Measurements from ENCODE around the gene MAP2.
"Not testable (repeated sequence)": the region's sequence is repeated elsewhere in the genome, so short reads cannot be mapped to it uniquely, and the experiment has no call there.

MAP2 gene

GRCh38 chr2:209591021-209591420, 167.2 kb downstream of the MAP2 start:
- H3K9ac ChIP-seq (ENCODE audit: low read length in 2 of 2): no peak overlapping the region
- H3K27me3 ChIP-seq (ENCODE audit: control insufficient read depth in 1 of 2, insufficient read depth in 2 of 2, low read length in 2 of 2): no peaks in the 10 kb centered on the region
- no peaks in the 10 kb centered on the region for H3K9me3 ChIP-seq (ENCODE audit: control insufficient read depth in 2 of 2, low read length in 2 of 2)
- H3K4me1 ChIP-seq (ENCODE audit: control insufficient read depth, insufficient read depth, low read length): no peaks in the 10 kb centered on the region
- H3K36me3 ChIP-seq (ENCODE audit: control insufficient read depth in 2 of 2, insufficient read depth in 2 of 2, low read length in 2 of 2): no peaks in the 10 kb centered on the region
- no peak overlapping the region for H3K4me3 ChIP-seq (ENCODE audit: low read length in 2 of 2)
- H3K27ac ChIP-seq (ENCODE audit: low read length): no peak overlapping the region

- Histone ChIP-seq H3K9me3 (ENCODE audit: control insufficient read depth in 2 of 2, low read length in 2 of 2) (no peaks in the 10 kb centered on the region), H3K4me3 (ENCODE audit: low read length in 2 of 2) (no peak overlapping the region), H3K4me1 (ENCODE audit: control insufficient read depth, insufficient read depth, low read length) (no peaks in the 10 kb centered on the region), H3K9ac (ENCODE audit: low read length in 2 of 2) (no peak overlapping the region), H3K27me3 (ENCODE audit: control insufficient read depth in 1 of 2, insufficient read depth in 2 of 2, low read length in 2 of 2) (no peaks in the 10 kb centered on the region), H3K36me3 (ENCODE audit: control insufficient read depth in 2 of 2, insufficient read depth in 2 of 2, low read length in 2 of 2) (no peaks in the 10 kb centered on the region), H3K27ac (ENCODE audit: low read length) (no peak overlapping the region)
These were observed 168.3 kb downstream of the MAP2 start for GRCh38 chr2:209592106-209592505.

- no peaks in the 10 kb centered on the region for H3K36me3 ChIP-seq (ENCODE audit: control insufficient read depth in 2 of 2, insufficient read depth in 2 of 2, low read length in 2 of 2)
- H3K27ac ChIP-seq (ENCODE audit: low read length): no peak overlapping the region
- H3K9me3 ChIP-seq (ENCODE audit: control insufficient read depth in 2 of 2, low read length in 2 of 2): no peaks in the 10 kb centered on the region
- H3K4me1 ChIP-seq (ENCODE audit: control insufficient read depth, insufficient read depth, low read length): no peaks in the 10 kb centered on the region
- no peak overlapping the region for H3K9ac ChIP-seq (ENCODE audit: low read length in 2 of 2)
- H3K4me3 ChIP-seq (ENCODE audit: low read length in 2 of 2): no peak overlapping the region
- no peaks in the 10 kb centered on the region for H3K27me3 ChIP-seq (ENCODE audit: control insufficient read depth in 1 of 2, insufficient read depth in 2 of 2, low read length in 2 of 2)
These were observed 170.1 kb downstream of the MAP2 start for GRCh38 chr2:209593930-209594329.

- Histone ChIP-seq H3K27ac (ENCODE audit: low read length) (no peak overlapping the region), H3K36me3 (ENCODE audit: control insufficient read depth in 2 of 2, insufficient read depth in 2 of 2, low read length in 2 of 2) (no peaks in the 10 kb centered on the region), H3K9me3 (ENCODE audit: control insufficient read depth in 2 of 2, low read length in 2 of 2) (no peaks in the 10 kb centered on the region), H3K27me3 (ENCODE audit: control insufficient read depth in 1 of 2, insufficient read depth in 2 of 2, low read length in 2 of 2) (no peaks in the 10 kb centered on the region), H3K4me1 (ENCODE audit: control insufficient read depth, insufficient read depth, low read length) (no peaks in the 10 kb centered on the region), H3K9ac (ENCODE audit: low read length in 2 of 2) (no peak overlapping the region), H3K4me3 (ENCODE audit: low read length in 2 of 2) (no peak overlapping the region)
These were observed 172.4 kb downstream of the MAP2 start for GRCh38 chr2:209596262-209596661.

- not testable (repeated sequence) for H3K9me3 ChIP-seq (ENCODE audit: control insufficient read depth in 2 of 2, low read length in 2 of 2); H3K27ac ChIP-seq (ENCODE audit: low read length); H3K4me1 ChIP-seq (ENCODE audit: control insufficient read depth, insufficient read depth, low read length); H3K36me3 ChIP-seq (ENCODE audit: control insufficient read depth in 2 of 2, insufficient read depth in 2 of 2, low read length in 2 of 2); H3K9ac ChIP-seq (ENCODE audit: low read length in 2 of 2); H3K4me3 ChIP-seq (ENCODE audit: low read length in 2 of 2); H3K27me3 ChIP-seq (ENCODE audit: control insufficient read depth in 1 of 2, insufficient read depth in 2 of 2, low read length in 2 of 2)
These were observed 174.4 kb downstream of the MAP2 start for GRCh38 chr2:209598227-209598626.

- H3K4me3 ChIP-seq (ENCODE audit: low read length in 2 of 2): no peak overlapping the region
- H3K36me3 ChIP-seq (ENCODE audit: control insufficient read depth in 2 of 2, insufficient read depth in 2 of 2, low read length in 2 of 2): no peaks in the 10 kb centered on the region
- no peaks in the 10 kb centered on the region for H3K9me3 ChIP-seq (ENCODE audit: control insufficient read depth in 2 of 2, low read length in 2 of 2)
- no peak overlapping the region for H3K9ac ChIP-seq (ENCODE audit: low read length in 2 of 2)
- H3K27me3 ChIP-seq (ENCODE audit: control insufficient read depth in 1 of 2, insufficient read depth in 2 of 2, low read length in 2 of 2): no peaks in the 10 kb centered on the region
- no peak overlapping the region for H3K27ac ChIP-seq (ENCODE audit: low read length)
- H3K4me1 ChIP-seq (ENCODE audit: control insufficient read depth, insufficient read depth, low read length): no peaks in the 10 kb centered on the region
These were observed 176.7 kb downstream of the MAP2 start for GRCh38 chr2:209600341-209601171.

- Histone ChIP-seq H3K27me3 (ENCODE audit: control insufficient read depth in 1 of 2, insufficient read depth in 2 of 2, low read length in 2 of 2) (no peaks in the 10 kb centered on the region), H3K4me1 (ENCODE audit: control insufficient read depth, insufficient read depth, low read length) (no peaks in the 10 kb centered on the region), H3K27ac (ENCODE audit: low read length) (no peak overlapping the region), H3K36me3 (ENCODE audit: control insufficient read depth in 2 of 2, insufficient read depth in 2 of 2, low read length in 2 of 2) (no peaks in the 10 kb centered on the region), H3K9me3 (ENCODE audit: control insufficient read depth in 2 of 2, low read length in 2 of 2) (no peaks in the 10 kb centered on the region), H3K4me3 (ENCODE audit: low read length in 2 of 2) (no peak overlapping the region), H3K9ac (ENCODE audit: low read length in 2 of 2) (no peak overlapping the region)
These were observed 177.7 kb downstream of the MAP2 start for GRCh38 chr2:209601497-209601896.

GRCh38 chr2:209602259-209602658, 178.4 kb downstream of the MAP2 start:
- Histone ChIP-seq H3K27me3 (ENCODE audit: control insufficient read depth in 1 of 2, insufficient read depth in 2 of 2, low read length in 2 of 2) (no peaks in the 10 kb centered on the region), H3K27ac (ENCODE audit: low read length) (no peak overlapping the region), H3K9ac (ENCODE audit: low read length in 2 of 2) (no peak overlapping the region), H3K4me1 (ENCODE audit: control insufficient read depth, insufficient read depth, low read length) (no peaks in the 10 kb centered on the region), H3K9me3 (ENCODE audit: control insufficient read depth in 2 of 2, low read length in 2 of 2) (no peaks in the 10 kb centered on the region), H3K4me3 (ENCODE audit: low read length in 2 of 2) (no peak overlapping the region), H3K36me3 (ENCODE audit: control insufficient read depth in 2 of 2, insufficient read depth in 2 of 2, low read length in 2 of 2) (no peaks in the 10 kb centered on the region)

GRCh38 chr2:209609531-209609930, 185.7 kb downstream of the MAP2 start:
- H3K9me3 ChIP-seq (ENCODE audit: control insufficient read depth in 2 of 2, low read length in 2 of 2): no peaks in the 10 kb centered on the region
- H3K9ac ChIP-seq (ENCODE audit: low read length in 2 of 2): no peak overlapping the region

GRCh38 chr2:209610631-209611030, 186.8 kb downstream of the MAP2 start:
- H3K4me3 ChIP-seq (ENCODE audit: low read length in 2 of 2): no peak overlapping the region
- H3K27me3 ChIP-seq (ENCODE audit: control insufficient read depth in 1 of 2, insufficient read depth in 2 of 2, low read length in 2 of 2): no peaks in the 10 kb centered on the region
- no peak overlapping the region for H3K9ac ChIP-seq (ENCODE audit: low read length in 2 of 2)
- H3K27ac ChIP-seq (ENCODE audit: low read length): no peak overlapping the region
- H3K9me3 ChIP-seq (ENCODE audit: control insufficient read depth in 2 of 2, low read length in 2 of 2): no peaks in the 10 kb centered on the region
- no peaks in the 10 kb centered on the region for H3K36me3 ChIP-seq (ENCODE audit: control insufficient read depth in 2 of 2, insufficient read depth in 2 of 2, low read length in 2 of 2)
- H3K4me1 ChIP-seq (ENCODE audit: control insufficient read depth, insufficient read depth, low read length): no peaks in the 10 kb centered on the region

More at GRCh38 chr2:209609531-209609930, 185.7 kb downstream of the MAP2 start:
- no peak overlapping the region for H3K4me3 ChIP-seq (ENCODE audit: low read length in 2 of 2)
- no peaks in the 10 kb centered on the region for H3K4me1 ChIP-seq (ENCODE audit: control insufficient read depth, insufficient read depth, low read length)
- H3K36me3 ChIP-seq (ENCODE audit: control insufficient read depth in 2 of 2, insufficient read depth in 2 of 2, low read length in 2 of 2): no peaks in the 10 kb centered on the region
- H3K27ac ChIP-seq (ENCODE audit: low read length): no peak overlapping the region
- no peaks in the 10 kb centered on the region for H3K27me3 ChIP-seq (ENCODE audit: control insufficient read depth in 1 of 2, insufficient read depth in 2 of 2, low read length in 2 of 2)

- Histone ChIP-seq H3K36me3 (ENCODE audit: control insufficient read depth in 2 of 2, insufficient read depth in 2 of 2, low read length in 2 of 2) (no peaks in the 10 kb centered on the region), H3K4me1 (ENCODE audit: control insufficient read depth, insufficient read depth, low read length) (no peaks in the 10 kb centered on the region), H3K27ac (ENCODE audit: low read length) (no peak overlapping the region), H3K27me3 (ENCODE audit: control insufficient read depth in 1 of 2, insufficient read depth in 2 of 2, low read length in 2 of 2) (no peaks in the 10 kb centered on the region), H3K9me3 (ENCODE audit: control insufficient read depth in 2 of 2, low read length in 2 of 2) (no peaks in the 10 kb centered on the region), H3K9ac (ENCODE audit: low read length in 2 of 2) (no peak overlapping the region), H3K4me3 (ENCODE audit: low read length in 2 of 2) (no peak overlapping the region)
These were observed 189.9 kb downstream of the MAP2 start for GRCh38 chr2:209613649-209614305.
